Caco-2 (cell line): ENCODE data around the gene MLEC. TPM values are rescaled to one million over a fixed set of nuclear protein-coding genes. Genes with fewer than 3 reads are reported as not detected.

Experiments used
- BruUV-seq: library from RNA; stranded (reverse); fragments of 400-500 nt; replicated peaks from 2 replicates; lab custom pipeline; 2021; lab: Mats Ljungman, UMichigan
- CTCF ChIA-PET: fragments of 300-600 bp; sonication (Branson Sonifier 250); formaldehyde crosslinking; loops from one replicate; lab custom pipeline; 2022; ENCODE audit warnings: antibody characterized with exemption; lab: Charles Lee
- POLR2A ChIA-PET: fragments of 300-600 bp; sonication (Branson Sonifier 250); formaldehyde crosslinking; loops from one replicate; lab custom pipeline; 2022; ENCODE audit warnings: antibody characterized with exemption; lab: Charles Lee
- DNase-seq, 2 experiments: peaks; one replicate each; pipeline versions ENCODE4 v3.0.0 to v3.0.0-alpha.2; 2020 to 2022
- H3K27me3 ChIP-seq: replicated peaks from 2 replicates; pipeline ENCODE4 v1.6.0; 2011; ENCODE audit warnings: low read length; ENCODE audit not compliant: control insufficient read depth, insufficient read depth
- H3K36me3 ChIP-seq: 2 replicates; pipeline ENCODE4 v1.5.1; 2011; ENCODE audit warnings: low read length; ENCODE audit not compliant: control insufficient read depth, insufficient read depth
- H3K4me1 ChIP-seq: fragments of 250-450 bp; sonication (Bioruptor Pico); 2 replicates; pipeline ENCODE4 v1.5.1; 2020; ENCODE audit warnings: mild to moderate bottlenecking
- H3K4me3 ChIP-seq: 2 replicates; pipeline ENCODE4 v1.5.1; 2011; ENCODE audit warnings: low read depth, mild to moderate bottlenecking, control low read depth, low read length
- H3K9me3 ChIP-seq: fragments of 250-450 bp; sonication (Bioruptor Pico); 2 replicates; pipeline ENCODE4 v1.5.1; 2020; ENCODE audit warnings: mild to moderate bottlenecking, moderate library complexity
- H3K27ac Mint-ChIP-seq: one replicate; pipeline ENCODE4 v1.8.0; 2022; ENCODE audit warnings: mixed read lengths; ENCODE audit not compliant: unreplicated experiment
- H3K27me3 Mint-ChIP-seq: one replicate; pipeline ENCODE4 v1.8.0; 2022; ENCODE audit warnings: mixed read lengths; ENCODE audit not compliant: insufficient read depth, unreplicated experiment
- H3K36me3 Mint-ChIP-seq: one replicate; pipeline ENCODE4 v1.8.0; 2022; ENCODE audit warnings: mild to moderate bottlenecking, mixed read lengths; ENCODE audit not compliant: insufficient read depth, unreplicated experiment
- H3K4me1 Mint-ChIP-seq: one replicate; pipeline ENCODE4 v1.8.0; 2022; ENCODE audit warnings: low read depth, mixed read lengths; ENCODE audit not compliant: unreplicated experiment
- H3K4me3 Mint-ChIP-seq: one replicate; pipeline ENCODE4 v1.8.0; 2022; ENCODE audit warnings: mild to moderate bottlenecking, moderate library complexity, mixed read lengths; ENCODE audit not compliant: unreplicated experiment
- H3K9me3 Mint-ChIP-seq: one replicate; pipeline ENCODE4 v1.8.0; 2022; ENCODE audit warnings: mixed read lengths; ENCODE audit not compliant: unreplicated experiment
- intact Hi-C: fragments of 100-400 bp; cut with micrococcal nuclease; formaldehyde crosslinking; loops from one replicate; pipeline ENCODE4 v1.10.0; 2022; ENCODE audit not compliant: unreplicated experiment
- total RNA-seq: library from RNA; stranded (reverse); gene quantifications from 2 replicates; pipeline ENCODE4 v1.2.3, GENCODE V29; 2022
- TF ChIP-seq, protein P1 (sequence below), 2 experiments: fragments of 200-600 bp in 1 of 2; IDR thresholded peaks; 1 replicate in 1 of 2; 2 replicates in 1 of 2; pipeline versions ENCODE4 v1.5.1 to v1.8.0; 2011 to 2022; ENCODE audit warnings: antibody characterized with exemption in 1 of 2, control low read depth in 1 of 2, inconsistent platforms in 1 of 2, low read depth in 1 of 2, low read length in 1 of 2, mild to moderate bottlenecking in 1 of 2, moderate library complexity in 1 of 2; ENCODE audit not compliant: insufficient read depth in 1 of 2, severe bottlenecking in 1 of 2, unreplicated experiment in 1 of 2

Gene MLEC
- total RNA-seq, 1 experiment from 2014 or later: 150 TPM

DNA sequence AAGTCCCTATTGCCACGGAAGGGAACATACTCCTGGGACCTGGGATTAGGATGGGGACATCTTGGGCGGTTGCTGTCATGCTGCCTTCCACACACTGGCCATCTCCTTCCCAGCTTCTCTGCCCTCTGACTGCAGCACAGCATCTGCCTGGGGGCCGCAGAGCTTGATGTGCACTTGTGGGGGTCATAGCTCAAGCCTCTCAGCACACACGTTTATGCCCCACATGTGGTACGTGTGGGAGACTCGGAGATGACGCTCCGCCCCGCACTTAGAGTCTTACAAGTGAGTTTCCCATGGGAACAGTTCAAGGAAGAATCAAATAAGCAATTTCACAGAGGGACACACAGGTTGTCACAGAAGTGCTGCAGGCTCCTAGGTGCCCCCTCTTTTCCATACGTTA is 47.3 kb downstream of the MLEC start:
- Histone ChIP-seq H3K27me3 (no peaks in the 10 kb centered on the region), H3K4me1 (no peaks in the 10 kb centered on the region), H3K9me3 (no peaks in the 10 kb centered on the region), H3K36me3 (no peaks in the 10 kb centered on the region), H3K4me3 (no peak overlapping the region)
- no peak overlapping the region for H3K4me3 Mint-ChIP-seq
- peaks cover 17% of the 10 kb centered on the region for H3K36me3 Mint-ChIP-seq
- H3K27ac Mint-ChIP-seq: no peak overlapping the region
- no TSS peak for BruUV-seq
- H3K4me1 Mint-ChIP-seq: no peaks in the 10 kb centered on the region
- TF ChIP-seq, protein P1, sequence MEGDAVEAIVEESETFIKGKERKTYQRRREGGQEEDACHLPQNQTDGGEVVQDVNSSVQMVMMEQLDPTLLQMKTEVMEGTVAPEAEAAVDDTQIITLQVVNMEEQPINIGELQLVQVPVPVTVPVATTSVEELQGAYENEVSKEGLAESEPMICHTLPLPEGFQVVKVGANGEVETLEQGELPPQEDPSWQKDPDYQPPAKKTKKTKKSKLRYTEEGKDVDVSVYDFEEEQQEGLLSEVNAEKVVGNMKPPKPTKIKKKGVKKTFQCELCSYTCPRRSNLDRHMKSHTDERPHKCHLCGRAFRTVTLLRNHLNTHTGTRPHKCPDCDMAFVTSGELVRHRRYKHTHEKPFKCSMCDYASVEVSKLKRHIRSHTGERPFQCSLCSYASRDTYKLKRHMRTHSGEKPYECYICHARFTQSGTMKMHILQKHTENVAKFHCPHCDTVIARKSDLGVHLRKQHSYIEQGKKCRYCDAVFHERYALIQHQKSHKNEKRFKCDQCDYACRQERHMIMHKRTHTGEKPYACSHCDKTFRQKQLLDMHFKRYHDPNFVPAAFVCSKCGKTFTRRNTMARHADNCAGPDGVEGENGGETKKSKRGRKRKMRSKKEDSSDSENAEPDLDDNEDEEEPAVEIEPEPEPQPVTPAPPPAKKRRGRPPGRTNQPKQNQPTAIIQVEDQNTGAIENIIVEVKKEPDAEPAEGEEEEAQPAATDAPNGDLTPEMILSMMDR (IDR thresholded peaks at IDR 0.05; ENCODE audit: insufficient read depth in 1 of 2, low read depth in 1 of 2, low read length in 1 of 2, severe bottlenecking in 1 of 2, unreplicated experiment in 1 of 2): no peak
- H3K9me3 Mint-ChIP-seq: no peaks in the 10 kb centered on the region
- intact Hi-C loops: no loop called here
- POLR2A ChIA-PET: no interaction called here
- CTCF ChIA-PET: no interaction called here
- DNase-seq: no peak
- no peaks in the 10 kb centered on the region for H3K27me3 Mint-ChIP-seq

DNA sequence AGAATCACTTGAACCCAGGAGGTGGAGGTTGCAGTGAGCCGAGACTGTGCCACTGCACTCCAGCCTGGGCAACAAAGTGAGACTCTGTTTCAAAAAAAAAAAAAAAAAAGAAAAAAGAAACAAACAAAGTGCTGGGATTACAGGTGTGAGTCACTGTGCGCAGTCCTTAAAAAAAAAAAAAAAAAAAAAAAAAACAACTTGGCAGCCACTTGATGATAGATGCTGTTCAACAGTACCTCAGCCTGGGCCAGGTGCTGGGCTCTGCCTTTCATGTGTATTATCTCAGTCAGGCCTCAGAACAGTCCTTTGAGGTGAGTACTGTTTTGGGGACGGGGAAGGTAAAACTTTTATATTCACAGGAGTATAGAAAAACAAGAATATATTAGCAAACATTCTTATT is 48.2 kb downstream of the MLEC start:
- Histone ChIP-seq H3K4me3 (no peak overlapping the region), H3K9me3 (no peaks in the 10 kb centered on the region), H3K4me1 (no peaks in the 10 kb centered on the region), H3K36me3 (no peaks in the 10 kb centered on the region), H3K27me3 (no peaks in the 10 kb centered on the region)
- ChIA-PET CTCF (no interaction called here), POLR2A (no interaction called here)
- Mint-ChIP-seq H3K27me3 (no peaks in the 10 kb centered on the region), H3K36me3 (peaks cover 9% of the 10 kb centered on the region), H3K27ac (no peak overlapping the region), H3K9me3 (no peaks in the 10 kb centered on the region), H3K4me1 (no peaks in the 10 kb centered on the region), H3K4me3 (no peak overlapping the region)
- intact Hi-C loops: no loop called here
- TF ChIP-seq, protein P1 (IDR thresholded peaks at IDR 0.05; ENCODE audit: insufficient read depth in 1 of 2, low read depth in 1 of 2, low read length in 1 of 2, severe bottlenecking in 1 of 2, unreplicated experiment in 1 of 2): no peak
- no peak for DNase-seq
- BruUV-seq: no TSS peak

DNA sequence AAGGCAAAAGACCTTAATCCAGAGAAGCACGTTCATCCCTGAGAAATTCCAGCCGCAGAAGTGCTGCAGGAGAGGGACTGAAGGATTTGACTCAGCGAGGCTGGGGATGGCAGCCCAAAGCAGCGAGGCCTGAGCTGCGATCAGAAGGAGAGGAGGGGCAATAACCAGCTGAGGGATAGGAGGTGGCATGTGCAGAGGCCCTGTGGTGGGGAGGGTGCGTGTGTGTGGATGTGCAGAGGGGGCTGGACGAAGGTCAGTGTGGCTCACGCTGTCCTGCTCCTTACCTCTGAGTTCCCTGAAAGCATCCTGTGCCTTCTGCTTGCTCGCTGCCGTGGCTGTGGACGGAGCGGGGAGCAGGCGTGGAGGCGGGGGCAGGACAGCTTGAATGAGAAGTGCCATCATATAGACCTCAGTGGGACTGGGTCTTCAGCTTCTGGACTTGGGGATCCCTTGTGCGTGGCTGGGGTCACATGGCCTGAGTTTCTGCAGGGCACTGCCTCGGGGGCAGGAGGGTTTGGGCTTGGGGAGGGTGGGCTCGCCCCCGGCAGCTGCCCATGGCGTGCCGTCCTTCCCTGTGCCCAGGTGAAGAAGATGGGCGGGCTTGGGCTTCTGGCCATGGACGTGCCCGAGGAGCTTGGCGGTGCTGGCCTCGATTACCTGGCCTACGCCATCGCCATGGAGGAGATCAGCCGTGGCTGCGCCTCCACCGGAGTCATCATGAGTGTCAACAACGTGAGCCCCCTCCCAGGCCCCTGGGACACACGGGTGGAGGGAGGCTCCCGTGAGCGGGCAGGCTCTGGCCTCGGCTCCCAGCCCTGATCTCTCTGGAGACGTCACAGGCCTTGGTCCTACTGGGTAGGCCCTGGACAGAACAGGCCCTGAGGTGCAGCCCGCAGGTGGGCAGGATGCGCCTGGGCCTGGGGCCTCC is 49.7 kb downstream of the MLEC start:
- no peak overlapping the region for H3K27ac Mint-ChIP-seq

More for the DNA sequence above, 49.7 kb downstream of the MLEC start:
- Mint-ChIP-seq H3K9me3 (no peaks in the 10 kb centered on the region), H3K4me3 (no peak overlapping the region), H3K4me1 (no peaks in the 10 kb centered on the region), H3K27me3 (no peaks in the 10 kb centered on the region), H3K36me3 (peaks cover 6% of the 10 kb centered on the region)
- intact Hi-C loops: no loop called here
- Histone ChIP-seq H3K9me3 (no peaks in the 10 kb centered on the region), H3K36me3 (no peaks in the 10 kb centered on the region), H3K27me3 (no peaks in the 10 kb centered on the region), H3K4me1 (no peaks in the 10 kb centered on the region), H3K4me3 (no peak overlapping the region)
- no TSS peak for BruUV-seq
- no peak for DNase-seq
- TF ChIP-seq, protein P1 (IDR thresholded peaks at IDR 0.05; ENCODE audit: insufficient read depth in 1 of 2, low read depth in 1 of 2, low read length in 1 of 2, severe bottlenecking in 1 of 2, unreplicated experiment in 1 of 2): no peak
- ChIA-PET POLR2A (interaction anchor here (0.6 kb wide), 1 partner anchor 9 kb away, joined by 3 read pairs; no protein-coding TSS in a partner anchor), CTCF (no interaction called here)
